HL-60/S4 treated with phorbol 12-myristate 13-acetate at 8.2 ng/mL for 4 days and 3 days (cell line): ENCODE data around the gene SDSL.

Source experiments
- in situ Hi-C: fragments of 300-500 bp; cut with MboI; formaldehyde crosslinking; loops from 2 replicates; pipeline ENCODE4 v1.15.0; 2022; ENCODE audit warnings: low sequenced_read_pairs

Gene SDSL

DNA sequence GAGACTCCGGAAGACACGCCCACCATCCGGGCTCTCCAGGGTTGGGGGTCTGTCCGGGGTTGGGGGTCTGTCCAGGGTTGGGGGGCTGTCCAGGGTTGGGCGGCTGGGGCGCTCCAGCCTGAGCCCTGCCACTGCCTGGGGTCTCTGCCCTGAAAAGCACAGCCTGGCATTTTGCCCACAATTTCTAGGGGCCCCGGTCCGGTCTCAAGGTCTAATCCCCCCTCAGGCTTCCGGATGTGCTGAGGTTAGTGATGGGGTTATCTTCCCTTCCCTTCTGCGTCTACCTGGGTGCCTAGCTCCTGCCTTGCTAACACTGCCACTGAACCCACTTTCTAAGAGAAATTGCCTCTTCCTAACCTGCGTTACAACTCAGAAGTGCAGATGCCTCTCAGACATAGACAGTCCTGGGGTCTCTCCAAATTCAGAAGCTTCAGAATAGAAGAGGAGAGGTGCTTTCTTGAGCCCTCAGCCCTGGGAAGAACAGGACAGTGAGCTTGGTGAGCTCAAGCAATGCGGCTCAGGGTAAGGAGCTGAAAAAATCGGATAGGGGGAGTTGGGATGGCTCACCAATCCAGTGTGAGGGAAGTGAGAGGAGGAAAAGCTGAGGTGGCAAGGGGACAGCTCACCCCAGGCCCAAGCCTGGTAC lies 43.8 kb downstream of the SDSL start:
- in situ Hi-C loops, result loop anchor here (10.0 kb wide), 1 partner anchor 449 kb away; no protein-coding TSS in a partner anchor

DNA sequence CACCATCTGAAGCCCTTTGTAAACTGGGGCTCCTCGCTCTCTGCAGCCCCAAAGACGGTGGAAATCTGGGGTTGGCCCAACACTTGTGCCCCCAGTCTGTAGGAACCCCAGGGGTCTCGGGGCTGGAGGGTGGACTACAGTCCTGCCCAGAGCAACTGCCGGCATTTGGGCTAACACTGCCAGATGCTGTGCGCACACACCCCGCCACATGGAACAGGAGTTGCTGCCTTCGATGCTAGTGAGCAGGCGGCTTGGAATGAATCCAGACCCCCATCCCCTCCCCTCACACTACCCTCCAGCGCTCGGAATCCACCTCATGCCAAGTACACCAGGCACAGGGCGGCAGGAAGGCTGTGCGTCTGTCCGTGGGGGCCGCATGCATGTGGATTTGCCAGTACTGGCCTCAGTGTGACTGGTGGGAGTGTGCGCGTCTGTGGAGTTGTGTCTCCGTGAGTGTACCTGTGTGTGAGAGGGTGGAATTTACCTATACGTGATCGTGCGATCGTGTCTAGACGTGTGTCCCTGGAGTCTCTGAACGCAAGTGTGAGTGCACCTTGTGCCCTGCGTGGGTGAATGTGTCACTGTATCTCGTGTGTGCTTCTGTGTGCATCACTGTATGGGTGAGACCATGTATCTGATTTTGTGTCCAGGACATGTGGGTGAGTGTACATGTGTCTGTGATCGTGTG lies 44.4 kb downstream of the SDSL start:
- in situ Hi-C loops, result loop anchor here (10.0 kb wide), 1 partner anchor 448 kb away; no protein-coding TSS in a partner anchor

DNA sequence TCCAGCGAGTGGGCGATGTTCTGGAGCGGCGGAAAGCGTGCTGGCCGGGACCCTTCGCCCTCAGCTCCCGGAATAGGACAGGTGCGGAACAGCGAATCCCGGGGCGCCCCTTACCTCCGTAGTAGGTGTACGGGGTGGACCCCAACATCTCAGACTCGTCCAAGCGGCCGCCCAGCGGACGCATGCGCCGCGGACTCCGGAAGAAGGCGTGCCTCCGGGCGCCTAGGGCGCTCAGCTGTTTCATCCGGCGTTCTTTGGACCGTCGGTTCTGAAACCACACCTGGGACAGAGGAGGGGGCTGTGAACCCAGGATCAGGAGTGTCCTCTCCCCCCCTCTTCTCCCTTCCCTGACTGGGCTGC lies 44.9 kb downstream of the SDSL start:
- in situ Hi-C loops, result loop anchor here (10.0 kb wide), 1 partner anchor 448 kb away; no protein-coding TSS in a partner anchor

DNA sequence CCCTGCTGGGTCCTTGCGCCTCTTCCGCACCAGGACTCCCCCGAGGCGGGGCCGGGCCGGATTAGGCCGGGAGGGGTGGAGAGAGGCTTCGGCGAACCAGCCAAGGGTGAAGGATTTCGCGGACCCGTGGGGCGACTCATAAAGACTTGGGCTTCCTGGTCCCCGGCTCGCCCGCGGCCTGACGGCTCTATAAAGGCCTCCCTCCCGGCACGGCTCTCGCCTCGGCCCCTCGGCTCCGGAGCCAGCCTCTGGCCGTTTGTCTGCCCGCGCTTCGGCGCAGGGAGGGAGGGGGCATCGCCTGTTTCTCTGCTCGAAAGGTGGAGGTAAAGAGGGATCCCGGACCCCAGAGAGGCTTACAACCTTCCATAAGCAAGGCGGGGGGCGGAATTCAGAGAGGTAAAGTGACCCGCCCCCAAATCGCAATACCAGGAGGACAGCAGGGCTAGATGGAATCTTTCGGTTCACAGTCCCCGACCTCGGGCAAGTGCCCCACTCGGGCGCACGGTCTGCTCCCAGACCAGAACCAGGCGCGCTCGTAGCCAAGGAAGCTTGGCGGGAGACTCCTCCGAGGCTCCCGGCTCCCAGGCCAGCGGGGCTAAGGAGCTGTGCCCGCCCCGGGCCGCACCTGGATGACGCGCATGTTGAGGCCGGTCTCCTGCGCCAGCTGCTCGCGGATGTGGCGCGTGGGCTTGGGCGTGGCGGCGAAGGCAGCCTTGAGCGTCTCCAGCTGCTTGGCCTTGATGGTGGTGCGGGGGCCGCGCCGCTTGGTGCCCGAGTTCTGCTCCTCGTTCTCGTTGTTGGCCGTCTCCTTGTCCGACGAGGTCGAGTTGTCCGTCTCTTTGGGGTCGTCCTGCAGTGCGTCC lies 45.6 kb downstream of the SDSL start:
- in situ Hi-C loops, result loop anchor here (10.0 kb wide), 1 partner anchor 447 kb away; no protein-coding TSS in a partner anchor

DNA sequence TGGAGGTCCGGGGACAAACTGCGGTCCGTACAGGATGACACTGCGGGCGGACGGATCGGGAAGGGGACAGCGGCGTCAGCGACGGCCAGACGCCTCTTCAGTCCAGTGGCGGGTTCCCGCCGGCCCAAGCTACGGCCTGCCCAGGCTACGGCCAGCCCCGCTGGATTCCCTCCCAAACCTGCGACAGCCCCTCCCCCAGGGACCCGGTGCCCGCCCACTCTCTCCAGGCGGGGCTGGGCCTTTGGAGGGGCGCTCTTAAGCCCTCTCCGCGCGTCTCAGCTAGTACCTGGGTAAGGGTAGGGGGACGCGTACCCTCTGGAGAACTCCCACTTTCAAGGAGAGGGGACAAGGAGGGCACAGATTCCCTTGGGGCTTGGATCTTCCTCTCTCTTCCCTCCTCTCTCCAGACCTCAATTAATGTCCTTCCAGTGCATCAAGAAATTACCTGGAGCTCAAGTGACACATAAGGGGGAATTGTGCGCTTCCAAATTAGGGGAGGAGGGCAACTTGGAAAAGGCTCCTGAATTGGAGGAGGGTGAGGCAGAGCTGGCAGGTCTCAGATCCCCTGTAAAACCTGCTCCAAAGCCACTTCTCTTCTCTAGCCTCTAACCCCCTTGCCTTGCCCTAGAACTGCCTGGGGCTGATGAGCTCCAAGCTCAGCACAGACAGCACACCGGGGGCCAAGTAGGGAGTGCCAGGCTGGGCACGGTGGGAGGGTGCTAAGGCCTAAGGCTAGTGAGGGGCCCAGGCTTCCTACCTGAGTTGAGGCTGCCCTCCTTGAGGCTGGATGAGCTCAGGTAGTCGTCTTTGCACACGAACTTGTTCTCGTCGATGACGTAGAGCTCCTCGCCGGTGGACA lies 46.4 kb downstream of the SDSL start:
- in situ Hi-C loops, result loop anchor here (10.0 kb wide), 1 partner anchor 446 kb away; no protein-coding TSS in a partner anchor

DNA sequence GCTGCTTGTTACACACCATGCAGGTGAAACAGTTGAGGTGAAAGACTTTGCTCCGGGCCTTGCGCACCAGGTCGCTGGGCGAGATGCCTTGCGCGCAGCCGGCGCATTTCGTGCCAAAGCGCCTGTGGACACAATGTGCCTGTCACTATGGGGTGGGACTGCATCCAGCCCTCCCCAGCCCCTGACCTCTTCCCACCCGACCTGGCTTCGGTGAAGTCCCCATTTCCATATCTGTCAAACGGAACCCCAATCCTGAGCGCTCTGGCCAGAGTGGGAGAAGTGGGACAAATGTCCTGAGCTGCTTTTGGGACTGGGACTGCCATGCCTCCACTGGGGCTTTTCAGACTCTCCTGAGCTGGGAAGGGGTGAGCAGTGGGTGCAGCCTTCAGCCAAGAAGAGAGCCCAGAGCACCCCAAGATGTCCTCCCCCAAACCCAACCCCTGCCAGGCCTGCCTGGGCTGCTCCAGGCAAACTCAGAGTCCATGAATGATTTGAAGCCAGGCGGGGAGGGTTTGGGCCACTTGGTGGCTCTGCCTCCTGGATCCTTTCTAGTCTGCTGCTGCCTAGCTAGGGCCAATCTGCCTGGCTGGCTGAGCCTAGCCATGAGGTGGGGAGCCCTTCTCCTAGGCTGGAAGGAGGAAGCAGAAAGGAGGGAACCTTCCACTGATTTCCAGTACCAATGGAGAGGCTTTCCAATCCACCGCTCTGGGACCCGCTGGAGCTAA lies 47.2 kb downstream of the SDSL start:
- in situ Hi-C loops, result loop anchor here (10.0 kb wide), 1 partner anchor 445 kb away; no protein-coding TSS in a partner anchor

DNA sequence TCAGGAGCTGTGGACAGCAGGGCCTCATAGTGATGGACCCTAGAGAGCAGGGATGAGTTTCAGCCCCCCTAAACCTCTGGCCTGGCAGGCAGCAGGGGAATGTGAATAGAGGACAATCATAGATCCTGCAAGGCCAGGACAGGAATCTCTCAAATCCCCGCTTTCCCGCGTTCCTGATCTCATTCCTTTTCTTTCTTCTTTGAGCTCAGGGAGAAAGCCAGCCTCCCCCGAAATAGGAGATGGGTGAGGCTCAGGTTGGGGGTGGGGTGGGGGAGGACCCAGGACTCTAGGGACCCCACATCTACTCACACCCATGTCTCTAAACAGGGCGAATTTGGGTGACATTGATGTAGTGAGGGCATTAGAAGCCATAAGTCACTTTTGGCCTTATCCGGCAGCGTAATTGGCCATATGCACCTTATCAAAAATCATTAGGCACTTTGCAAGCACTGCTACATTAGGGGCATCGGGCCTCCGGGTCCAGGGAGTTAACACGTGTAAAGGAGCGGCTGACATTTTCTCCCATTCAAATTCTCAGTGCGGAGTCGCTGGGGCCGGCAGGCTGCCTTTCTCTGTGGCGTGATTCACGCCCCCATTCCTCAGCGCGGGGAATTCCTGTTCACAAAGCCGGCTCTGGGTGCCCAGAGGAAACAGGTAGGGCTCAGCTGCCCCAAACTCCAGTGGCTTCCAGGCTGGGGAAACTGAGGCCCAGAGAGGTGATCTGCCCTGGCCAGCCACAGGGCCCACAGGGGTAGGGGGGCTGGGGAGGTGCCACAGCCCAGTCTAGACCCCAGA lies 48.0 kb downstream of the SDSL start:
- in situ Hi-C loops, result loop anchor here (10.0 kb wide), 1 partner anchor 445 kb away; no protein-coding TSS in a partner anchor

DNA sequence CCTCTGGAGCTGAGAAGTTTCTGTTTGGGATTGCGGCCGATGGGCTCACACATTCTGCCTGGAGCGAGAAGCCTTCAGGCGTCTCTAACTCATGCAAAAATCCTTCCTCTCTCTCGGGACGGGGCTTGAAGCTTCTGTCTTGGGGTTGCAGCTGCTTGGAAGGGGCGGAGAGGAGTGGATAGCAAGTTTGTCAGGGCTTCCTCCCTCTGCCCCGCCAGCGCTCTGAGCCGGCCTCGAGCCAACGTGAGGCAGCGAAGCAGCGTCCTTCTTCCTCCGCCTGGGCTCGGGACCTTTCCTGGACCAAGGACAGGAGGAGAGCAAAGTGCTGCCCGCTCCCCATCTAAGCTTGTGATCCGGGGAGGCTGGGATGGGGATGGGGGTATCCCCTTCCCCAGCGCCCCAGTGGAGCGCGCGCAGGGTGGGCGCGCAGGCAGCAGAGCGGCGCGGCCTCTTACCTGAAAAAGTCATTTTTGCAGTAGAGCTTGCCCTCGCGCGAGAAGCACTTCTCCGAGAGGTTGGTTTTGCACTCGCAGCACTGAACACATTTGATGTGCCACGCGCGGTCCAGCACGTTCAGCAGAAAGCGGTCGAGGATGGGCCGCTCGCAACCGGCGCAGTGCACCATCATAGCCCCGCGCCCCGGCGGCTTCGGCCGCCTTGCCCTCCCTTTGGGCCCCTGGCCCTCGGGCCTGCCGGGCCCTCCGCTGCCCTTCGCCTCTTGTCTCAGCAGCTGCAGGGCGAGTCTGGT lies 48.9 kb downstream of the SDSL start:
- in situ Hi-C loops, result no loop called here

DNA sequence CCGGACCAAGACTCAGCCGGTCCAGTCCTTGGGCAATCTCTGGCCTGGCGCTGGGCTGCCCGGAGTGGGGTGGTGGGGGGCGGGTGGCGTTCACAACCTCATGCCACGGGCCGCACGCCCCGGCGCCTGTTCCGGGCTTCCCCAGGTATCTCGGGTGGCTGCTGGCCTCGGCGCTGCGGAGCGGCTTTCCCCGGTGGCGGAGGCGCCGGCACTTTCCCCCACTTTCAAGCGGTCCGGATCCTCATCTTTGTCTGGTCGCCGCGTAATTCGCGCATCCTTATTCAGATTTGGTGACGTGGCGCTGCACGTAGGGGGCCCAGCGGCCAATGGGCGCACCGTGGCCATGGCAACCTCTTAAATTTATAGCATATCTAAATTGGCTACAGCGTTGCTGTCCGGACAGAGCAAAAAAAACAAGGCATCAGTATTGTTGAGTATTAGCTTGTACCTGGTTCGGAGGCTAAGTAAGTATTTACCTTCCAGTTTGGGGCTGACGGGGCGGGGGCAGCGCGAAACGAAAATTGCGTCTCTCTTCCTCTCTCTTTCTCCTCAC lies 49.5 kb downstream of the SDSL start, which contains the start of gene LHX5:
TSS of gene LHX5 (minus strand) at position 253 of the 553 bp plus-strand sequence. CDS start 373 bp downstream, outside the sequence.
- in situ Hi-C loops, result no loop called here

DNA sequence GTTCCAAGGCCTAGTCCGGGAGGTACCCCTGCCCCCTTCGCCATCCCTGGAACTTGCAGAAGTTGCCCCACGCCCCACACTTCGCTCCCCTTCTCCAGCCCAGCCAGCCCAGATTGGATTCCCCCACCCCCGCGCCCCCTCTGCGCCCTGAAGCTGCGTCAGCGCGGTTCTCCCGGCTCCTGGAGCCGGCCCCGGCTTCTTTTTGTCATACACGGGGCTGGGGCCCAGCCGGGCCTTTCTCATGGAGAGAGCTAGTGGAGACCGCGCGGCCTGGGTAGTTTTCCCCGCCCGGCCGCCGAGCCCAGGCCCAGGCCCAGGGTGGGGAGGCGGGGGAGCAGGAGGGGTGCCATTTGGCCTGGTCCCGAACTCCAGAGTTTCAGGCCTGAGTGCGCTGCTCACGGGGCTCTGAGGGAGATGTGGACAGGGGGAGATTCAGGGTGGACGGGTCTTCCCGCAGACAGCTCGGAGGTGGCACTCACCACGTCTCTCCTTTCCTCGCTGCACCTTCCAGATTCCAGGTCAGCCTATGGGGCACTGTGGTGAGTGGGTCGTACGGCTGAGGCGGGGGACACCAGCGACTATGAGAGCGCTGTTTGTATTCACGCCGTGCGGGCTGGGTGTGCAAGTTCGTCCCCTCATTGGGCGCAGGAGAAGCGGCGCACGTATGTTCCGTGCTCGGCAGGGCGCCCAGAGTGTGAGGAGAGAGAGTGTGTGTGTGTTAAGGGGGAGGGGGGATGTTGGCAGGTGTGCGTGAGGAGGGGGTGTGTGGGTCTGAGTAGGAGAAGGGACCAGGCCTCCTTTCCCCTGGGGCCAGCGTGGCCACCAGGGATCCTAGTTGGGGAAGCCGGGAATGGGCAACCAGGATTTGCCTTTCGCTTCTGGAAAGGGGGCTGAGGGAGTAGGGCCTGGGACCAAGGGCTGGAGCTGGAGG lies 50.3 kb downstream of the SDSL start:
- in situ Hi-C loops, result no loop called here

DNA sequence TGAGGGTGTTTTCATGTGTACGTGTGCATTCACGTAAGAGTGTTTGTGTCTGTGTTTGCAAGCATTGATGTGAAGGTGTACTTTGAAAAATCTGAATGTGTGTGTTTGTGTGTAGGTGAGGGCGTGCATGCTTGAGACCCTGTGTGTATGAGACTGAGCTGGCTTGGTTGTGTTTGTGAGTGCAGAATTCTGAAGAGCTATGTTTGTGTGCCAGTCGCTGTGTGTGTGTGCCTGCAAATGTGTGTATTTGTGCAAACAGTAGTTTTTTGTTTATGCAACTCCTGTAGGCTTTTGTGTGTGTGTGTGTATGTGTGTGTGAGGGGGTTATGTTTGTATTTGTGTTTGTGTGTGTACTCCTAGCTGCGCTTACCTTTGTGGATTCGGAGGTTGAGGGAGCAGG lies 51.2 kb downstream of the SDSL start:
- in situ Hi-C loops, result no loop called here

DNA sequence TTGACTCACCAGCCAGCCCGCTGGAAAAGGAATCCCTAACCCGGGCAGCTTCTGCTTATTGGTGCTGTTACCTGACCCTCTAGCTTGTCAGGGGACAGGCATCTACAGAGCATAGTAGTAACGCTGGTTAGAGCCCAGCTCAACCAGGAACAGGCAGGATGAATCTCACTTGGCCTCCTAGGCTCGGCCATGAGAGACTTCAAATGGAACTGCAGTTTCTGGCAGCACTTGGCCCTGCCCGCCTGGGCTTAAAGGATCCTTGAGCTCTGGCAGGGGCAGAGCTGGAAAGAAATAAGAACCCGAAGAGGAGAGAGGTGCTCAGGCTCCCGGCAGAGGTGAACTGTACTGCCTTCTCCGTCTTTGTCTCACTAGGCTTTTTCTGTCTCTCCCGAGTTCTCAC lies 51.8 kb downstream of the SDSL start:
- in situ Hi-C loops, result no loop called here

DNA sequence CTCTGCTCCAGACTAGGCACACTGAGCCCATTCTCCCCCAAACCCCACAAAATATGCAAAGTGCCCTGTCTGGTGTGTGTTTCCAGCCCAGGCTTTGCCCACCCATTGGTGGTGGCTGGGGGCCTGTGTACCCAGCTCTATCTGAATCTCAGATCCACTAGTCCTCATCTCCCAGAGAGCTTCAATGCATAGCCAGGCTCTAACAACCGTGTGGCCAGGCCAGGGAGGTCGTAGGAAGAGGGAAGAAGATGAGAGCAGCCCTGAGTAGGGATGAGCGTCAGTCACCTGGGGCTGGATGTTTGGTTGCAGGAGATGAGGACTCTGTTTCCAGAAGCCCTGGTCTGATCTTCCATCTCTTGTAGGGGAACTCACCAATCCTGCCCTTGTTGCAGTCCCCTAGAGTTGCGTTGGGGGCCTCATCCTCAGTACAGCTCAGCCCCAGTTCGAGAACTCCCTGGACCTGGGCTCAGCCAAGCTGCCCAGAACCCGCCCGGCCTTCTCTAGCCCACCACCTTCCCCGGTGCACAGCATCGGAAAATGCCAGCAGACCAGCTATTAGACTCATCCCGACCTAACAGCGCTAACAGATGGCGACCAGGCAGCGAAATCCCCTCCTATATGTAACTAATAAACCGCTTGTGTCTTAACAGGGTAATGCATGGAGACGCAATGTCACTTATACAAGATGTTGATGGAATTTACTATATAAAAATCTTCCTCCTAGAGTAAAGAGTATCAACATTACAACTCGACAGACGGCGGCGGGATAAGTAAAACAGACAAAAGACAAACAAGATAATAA lies 52.7 kb downstream of the SDSL start:
- in situ Hi-C loops, result no loop called here

DNA sequence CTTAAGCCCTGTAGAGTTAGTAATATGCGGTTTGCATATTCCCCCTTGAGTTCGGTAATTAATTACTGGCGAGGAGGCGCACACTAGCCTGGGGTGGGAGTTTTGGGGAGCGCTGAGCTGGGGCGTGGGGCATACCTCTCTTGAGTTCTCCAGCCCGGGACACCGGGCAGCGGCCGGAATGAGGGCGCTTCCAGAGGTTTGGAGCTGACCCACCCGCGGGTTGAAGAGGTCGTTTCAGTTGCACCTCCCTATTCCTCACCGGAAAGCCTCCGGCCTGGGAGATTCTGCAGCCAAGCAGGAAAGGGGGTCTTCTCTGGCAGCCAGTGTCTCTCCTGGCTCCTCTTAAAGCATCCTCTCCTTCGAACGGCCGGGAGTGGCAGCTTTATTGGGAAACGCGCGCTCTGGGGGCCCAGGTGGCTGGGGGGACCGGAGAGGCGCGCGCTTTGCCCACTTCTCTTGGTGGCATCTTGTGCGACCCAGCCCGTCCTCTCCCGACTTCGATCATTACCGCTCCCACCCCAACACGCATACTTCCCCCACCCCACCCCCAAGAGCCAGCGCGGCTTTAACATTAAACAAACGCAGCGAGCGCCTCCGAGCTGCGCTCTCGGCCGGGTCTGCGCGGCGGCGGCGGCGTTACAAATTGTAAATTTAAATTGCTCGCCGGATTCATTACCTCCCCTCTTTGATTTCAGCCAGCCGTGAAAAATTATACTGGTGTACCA lies 53.4 kb downstream of the SDSL start:
- in situ Hi-C loops, result no loop called here
